OCI-LY3 (cell line): ENCODE measurements around the gene SDR42E1.

ENCODE experiments used
- H2AFZ ChIP-seq: fragments of 200-600, 300-600 bp; shearing (Covaris generic); 2 replicates; pipeline ENCODE4 v1.6.0; 2014; ENCODE audit warnings: antibody characterized with exemption, low read depth, low read length
- H3K27ac ChIP-seq: fragments of 200-600, 300-600 bp; sonication (generic); 2 replicates; pipeline ENCODE4 v1.5.1; 2014; ENCODE audit warnings: mild to moderate bottlenecking, low read length, moderate library complexity, mixed read lengths
- H3K27me3 ChIP-seq: fragments of 200-600, 300-600 bp; sonication (generic); 2 replicates; pipeline ENCODE4 v1.6.1; 2014; ENCODE audit warnings: low read depth, low read length, mixed read lengths
- H3K36me3 ChIP-seq: fragments of 200-600, 300-600 bp; sonication (generic); replicated peaks from 2 replicates; pipeline ENCODE3; 2014; ENCODE audit warnings: low read depth, low read length, mixed read lengths
- H3K4me1 ChIP-seq: fragments of 300-600, 200-600 bp; sonication (generic); 2 replicates; pipeline ENCODE4 v1.6.1; 2014; ENCODE audit warnings: low read length, mixed read lengths
- H3K4me2 ChIP-seq: fragments of 200-600, 300-600 bp; sonication (generic); 2 replicates; pipeline ENCODE4 v1.6.1; 2014; ENCODE audit warnings: low read length, mixed read lengths
- H3K4me3 ChIP-seq: fragments of 300-600, 200-600 bp; sonication (generic); 2 replicates; pipeline ENCODE4 v1.5.1; 2014; ENCODE audit warnings: antibody characterized with exemption, mild to moderate bottlenecking, low read length, moderate library complexity
- H3K79me2 ChIP-seq: fragments of 300-600, 200-600 bp; shearing (Covaris generic); 2 replicates; pipeline ENCODE4 v1.6.1; 2014; ENCODE audit warnings: mild to moderate bottlenecking, low read length, mixed read lengths
- H3K9ac ChIP-seq: fragments of 300-600, 200-600 bp; shearing (Covaris generic); 2 replicates; pipeline ENCODE4 v1.6.0; 2014; ENCODE audit warnings: mild to moderate bottlenecking, low read length, moderate library complexity
- H3K9me3 ChIP-seq: fragments of 200-600, 300-600 bp; shearing (Covaris generic); 2 replicates; pipeline ENCODE4 v1.6.1; 2014; ENCODE audit warnings: low read length, mixed read lengths; ENCODE audit not compliant: insufficient read depth
- H4K20me1 ChIP-seq: fragments of 200-600, 300-600 bp; sonication (generic); 2 replicates; pipeline ENCODE4 v1.6.1; 2016; ENCODE audit warnings: low read length, mixed read lengths; ENCODE audit not compliant: insufficient read depth
- CTCF ChIP-seq: fragments of 200-600, 300-600 bp; sonication (generic); IDR thresholded peaks from 2 replicates; pipeline ENCODE4 v1.5.1; 2014; ENCODE audit warnings: antibody characterized with exemption, low read length, low read depth
- EZH2phosphoT487 ChIP-seq: fragments of 200-600 bp; shearing (Covaris generic); IDR thresholded peaks from 2 replicates; pipeline ENCODE4 v1.6.1; 2018; ENCODE audit warnings: antibody characterized with exemption, mixed run types, low read depth

SDR42E1 gene

GRCh38 chr16:81956213-81956948 is 54.9 kb downstream of the SDR42E1 start:
- Histone ChIP-seq H3K4me1 (no peaks in the 10 kb centered on the region), H4K20me1 (no peaks in the 10 kb centered on the region), H2AFZ (no peak overlapping the region), H3K79me2 (no peaks in the 10 kb centered on the region), H3K36me3 (peaks cover 80% of the 10 kb centered on the region), H3K9me3 (peaks cover 4% of the 10 kb centered on the region; the same call in 1 of the 2 replicates), H3K9ac (no peak overlapping the region), H3K4me3 (no peak overlapping the region), H3K27ac (no peak overlapping the region), H3K4me2 (no peak overlapping the region), H3K27me3 (no peaks in the 10 kb centered on the region)
- no peak for TF ChIP-seq EZH2phosphoT487

- Histone ChIP-seq H3K4me2 (no peak overlapping the region), H3K27ac (no peak overlapping the region), H3K36me3 (peaks cover 91% of the 10 kb centered on the region), H2AFZ (no peak overlapping the region), H3K9me3 (peaks cover 8% of the 10 kb centered on the region; the same call in 1 of the 2 replicates), H4K20me1 (no peaks in the 10 kb centered on the region), H3K9ac (no peak overlapping the region), H3K4me1 (no peaks in the 10 kb centered on the region), H3K27me3 (no peaks in the 10 kb centered on the region), H3K4me3 (no peak overlapping the region), H3K79me2 (no peaks in the 10 kb centered on the region)
- TF ChIP-seq EZH2phosphoT487 (no peak), CTCF (no peak)
Observed at GRCh38 chr16:81951564-81951963, 59.7 kb downstream of the SDR42E1 start.

GRCh38 chr16:81946206-81946605 is 65.1 kb downstream of the SDR42E1 start:
- no peaks in the 10 kb centered on the region for H3K4me1 ChIP-seq
- no peak overlapping the region for H3K4me3 ChIP-seq
- 0 out of 2 replicates have a peak, but pooled peaks cover 2% of the 10 kb centered on the region for H3K9me3 ChIP-seq
- no peak overlapping the region for H3K4me2 ChIP-seq
- H3K79me2 ChIP-seq: no peaks in the 10 kb centered on the region
- peaks cover 86% of the 10 kb centered on the region for H3K36me3 ChIP-seq
- TF ChIP-seq EZH2phosphoT487: no peak
- TF ChIP-seq CTCF: no peak
- H3K27me3 ChIP-seq: no peaks in the 10 kb centered on the region
- no peak overlapping the region for H2AFZ ChIP-seq
- H4K20me1 ChIP-seq: no peaks in the 10 kb centered on the region
- H3K9ac ChIP-seq: no peak overlapping the region
- no peak overlapping the region for H3K27ac ChIP-seq

DNA sequence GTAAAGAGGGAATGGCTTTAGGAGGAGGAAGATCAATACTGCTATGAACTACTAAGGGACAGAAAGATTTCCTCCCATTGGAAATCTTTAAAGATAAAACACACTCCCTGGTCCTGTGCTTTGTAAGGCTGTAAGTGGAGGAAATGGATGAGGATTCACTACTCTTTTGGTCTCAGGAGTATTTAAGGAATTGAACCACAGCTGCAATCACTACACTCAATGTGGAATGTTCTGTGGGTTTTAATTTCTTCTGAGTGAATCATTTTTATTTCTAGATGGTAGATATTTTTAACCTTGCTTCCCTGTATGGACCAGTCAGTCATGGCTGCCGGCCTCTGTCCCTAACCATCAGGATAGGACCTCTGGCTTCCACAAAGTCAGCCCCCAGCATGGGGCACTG is 65.6 kb downstream of the SDR42E1 start:
- Histone ChIP-seq H3K36me3 (peaks cover 85% of the 10 kb centered on the region), H3K4me1 (no peaks in the 10 kb centered on the region), H2AFZ (no peak overlapping the region), H3K4me3 (no peak overlapping the region), H3K27ac (no peak overlapping the region), H3K4me2 (no peak overlapping the region), H3K27me3 (no peaks in the 10 kb centered on the region), H3K9me3 (no peaks in the 10 kb centered on the region), H3K9ac (no peak overlapping the region), H3K79me2 (no peaks in the 10 kb centered on the region), H4K20me1 (no peaks in the 10 kb centered on the region)
- TF ChIP-seq CTCF (no peak), EZH2phosphoT487 (no peak)
